Dermis blood vessel endothelial cell (primary cell): Measurements from ENCODE around the gene CD48. TPM values are rescaled to one million over a fixed set of nuclear protein-coding genes. Genes with fewer than 3 reads are reported as not detected.
"Not testable (repeated sequence)": the region's sequence is repeated elsewhere in the genome, so short reads cannot be mapped to it uniquely, and the experiment has no call there.

Source experiments
- DNase-seq: peaks from one replicate; pipeline ENCODE4 v3.0.0; 2010
- total RNA-seq: library from RNA; depleted of rRNA; stranded (reverse); fragments of >200 nt; gene quantifications from 2 replicates; pipeline ENCODE4 v1.2.3, GENCODE V29; 2014

CD48 gene
- total RNA-seq, 1 donor from 2014 or later, result not detected

DNA sequence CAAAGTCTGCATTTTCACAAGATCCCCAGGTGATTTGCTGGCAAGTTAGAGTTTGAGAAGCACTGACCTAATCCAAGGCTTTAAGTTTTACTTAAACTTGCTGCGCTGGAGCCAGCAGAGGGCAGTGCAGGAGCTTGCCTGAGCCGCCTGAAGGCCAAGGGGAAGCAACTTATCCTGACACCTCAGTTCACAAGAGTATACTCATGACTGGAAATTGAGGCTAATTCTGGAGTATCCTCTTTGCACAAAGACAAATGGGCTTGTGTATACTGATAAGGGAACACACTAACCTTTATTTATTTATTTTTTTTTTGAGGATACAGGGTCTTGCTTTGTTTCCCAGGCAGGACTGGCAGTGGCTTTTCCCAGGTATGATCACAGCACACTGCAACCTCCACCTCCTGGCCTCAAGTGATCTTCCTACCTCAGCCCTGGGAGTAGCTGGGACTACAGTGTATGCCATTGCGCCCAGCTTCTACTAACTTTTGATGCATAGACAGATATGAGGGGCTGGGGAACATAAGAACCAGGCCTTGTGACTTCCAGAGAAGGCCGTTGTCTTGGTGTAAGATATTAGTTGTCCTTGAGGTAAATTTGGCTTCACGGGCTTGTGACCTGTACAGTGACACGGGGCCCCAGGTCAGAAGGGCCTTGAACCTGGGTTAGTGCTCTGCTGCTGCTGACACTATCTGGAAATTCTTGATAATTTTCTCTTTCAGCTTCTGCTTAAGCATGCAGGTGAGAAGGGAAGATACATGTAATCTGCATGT, 35.8 kb downstream of the CD48 start:
- DNase-seq, result peak; percentile 73

DNA sequence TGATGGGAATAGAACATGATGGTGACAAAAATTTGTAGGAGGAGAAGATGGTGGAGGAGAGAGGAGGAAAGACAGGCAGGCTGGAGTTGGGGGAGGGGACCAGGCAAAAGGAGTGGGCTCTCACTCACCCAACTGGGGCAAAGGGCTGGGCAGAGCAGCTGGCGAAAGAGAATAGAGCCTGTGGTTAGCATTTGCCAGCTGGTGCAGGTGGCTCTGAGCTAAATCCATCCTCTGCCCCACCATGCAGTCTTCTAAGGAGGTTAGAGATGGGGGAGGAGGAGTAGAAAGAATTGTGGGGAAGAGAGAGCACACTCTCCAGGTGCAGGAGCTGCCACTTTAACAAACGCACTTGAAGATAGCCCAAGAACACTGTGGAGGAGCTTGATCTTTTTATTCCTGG, 37.2 kb downstream of the CD48 start:
- no peak for DNase-seq

DNA sequence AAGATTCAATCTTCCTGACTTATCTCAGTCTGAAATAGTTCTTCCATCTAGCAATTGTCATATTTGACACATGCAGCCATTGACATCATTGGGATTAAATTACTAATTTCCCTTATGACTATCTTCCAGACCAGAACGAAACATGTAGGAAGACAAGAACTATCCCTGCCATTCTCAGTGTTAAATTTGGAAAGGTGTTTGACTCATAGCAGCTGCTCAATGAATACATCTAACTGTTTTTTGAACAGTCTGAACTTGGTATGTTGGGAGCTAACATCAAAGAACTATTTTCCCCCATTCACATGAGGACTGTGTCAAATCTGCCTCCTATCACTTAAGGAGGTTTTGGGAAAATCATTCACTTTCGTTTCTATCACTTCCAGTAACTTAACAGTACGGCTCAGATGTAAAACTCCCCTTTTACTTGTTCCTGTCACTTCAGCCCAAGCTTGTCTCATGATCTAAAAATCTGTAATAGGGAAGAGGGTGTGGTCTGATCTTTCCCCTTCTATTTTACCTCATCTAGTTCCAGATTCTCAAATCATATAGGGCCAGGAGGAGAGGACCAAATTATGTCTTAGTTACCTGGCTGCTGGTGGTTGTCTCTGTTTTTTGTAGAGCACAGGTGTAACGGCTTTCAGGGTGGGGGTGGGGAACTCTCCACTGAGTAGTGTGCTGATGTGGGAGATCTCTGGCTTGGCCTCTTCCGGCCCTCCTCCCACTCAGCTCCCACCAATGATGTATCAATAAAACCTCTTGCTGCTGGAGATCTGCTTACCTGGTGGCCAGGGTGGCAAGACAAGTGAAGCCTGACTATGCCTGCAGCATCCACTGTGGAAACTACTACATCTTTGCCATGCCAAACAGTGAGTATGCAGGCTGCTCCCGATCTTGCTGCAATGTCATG, 38.6 kb downstream of the CD48 start:
- no peak for DNase-seq

DNA sequence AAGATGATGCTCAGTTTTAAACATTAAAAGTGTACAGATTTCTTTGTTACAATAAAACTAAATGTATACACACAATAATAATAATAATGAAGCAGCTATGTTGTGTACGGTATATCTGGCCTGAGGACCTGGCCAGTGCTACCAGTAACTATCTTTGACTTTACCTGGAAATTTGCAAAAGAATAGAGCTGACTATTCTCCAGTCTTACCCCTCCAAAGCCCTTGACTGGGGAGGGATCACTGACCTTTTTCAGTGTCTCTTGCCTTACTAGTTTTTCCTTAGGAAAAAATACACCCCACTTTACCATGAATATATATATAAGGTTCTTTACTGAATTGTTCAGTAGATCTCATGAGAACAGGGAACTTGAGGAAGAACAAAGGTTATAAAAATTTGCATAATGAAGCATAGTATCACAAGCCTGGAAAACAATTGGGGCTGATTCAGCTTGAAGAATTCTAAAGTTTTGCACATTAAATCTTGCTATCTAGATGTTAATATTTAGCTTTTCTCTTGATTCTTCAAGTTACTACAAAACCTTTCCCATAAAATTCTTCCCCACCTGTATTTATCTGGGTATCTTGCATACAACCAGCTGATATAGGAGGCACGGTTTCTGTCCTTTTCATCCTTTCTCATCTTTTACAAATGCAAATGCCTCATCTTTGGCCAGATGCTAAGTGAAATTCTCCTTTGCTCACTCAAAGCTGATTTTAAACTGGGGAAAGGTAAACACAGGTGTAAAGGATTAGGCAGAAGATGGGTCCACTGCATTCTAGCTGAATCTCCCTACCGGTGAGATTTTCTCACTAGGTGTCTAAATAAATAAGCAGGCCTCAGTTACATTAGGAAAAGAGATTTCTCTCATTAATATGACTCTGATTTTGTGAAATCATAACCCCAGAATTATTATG, 39.8 kb downstream of the CD48 start:
- DNase-seq, result no peak

DNA sequence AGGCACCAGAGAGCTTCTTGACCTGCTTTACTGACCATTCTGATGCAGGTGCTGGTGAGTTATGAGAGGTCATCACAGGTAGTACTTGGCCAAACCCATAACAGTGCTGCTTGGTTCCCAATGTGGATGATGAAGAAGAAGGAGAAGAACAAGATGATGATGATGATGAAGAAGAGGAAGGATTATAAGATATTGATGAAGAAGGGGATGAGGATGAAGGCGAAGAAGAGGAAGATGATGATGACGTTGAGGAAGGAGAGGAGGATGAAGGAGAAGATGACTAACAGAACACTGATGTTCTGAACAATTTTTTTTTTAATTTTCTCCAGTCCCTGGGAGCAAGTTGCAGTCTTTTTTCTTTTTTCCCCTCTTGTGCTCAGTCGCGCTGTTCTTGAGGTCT, 40.9 kb downstream of the CD48 start:
- DNase-seq, result no peak

DNA sequence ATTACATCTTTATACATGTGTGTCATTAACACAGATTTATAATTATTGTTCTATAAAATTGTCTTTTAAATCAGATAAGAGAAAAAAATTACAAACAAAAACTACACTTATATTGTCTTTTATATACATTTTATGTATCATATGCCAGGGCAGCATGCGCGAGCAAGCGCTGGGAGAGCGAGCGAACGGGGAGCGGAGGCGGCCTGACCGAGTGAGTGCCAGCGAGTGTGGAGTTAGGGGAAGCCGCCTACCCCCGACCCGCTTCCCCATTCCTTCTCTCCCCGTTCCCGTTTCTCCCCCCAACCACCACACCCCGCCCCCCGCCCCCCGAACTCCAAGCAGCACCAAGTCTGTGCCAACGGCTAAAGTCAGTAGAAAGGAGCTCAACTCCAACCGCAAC, 41.8 kb downstream of the CD48 start:
- no peak for DNase-seq

DNA sequence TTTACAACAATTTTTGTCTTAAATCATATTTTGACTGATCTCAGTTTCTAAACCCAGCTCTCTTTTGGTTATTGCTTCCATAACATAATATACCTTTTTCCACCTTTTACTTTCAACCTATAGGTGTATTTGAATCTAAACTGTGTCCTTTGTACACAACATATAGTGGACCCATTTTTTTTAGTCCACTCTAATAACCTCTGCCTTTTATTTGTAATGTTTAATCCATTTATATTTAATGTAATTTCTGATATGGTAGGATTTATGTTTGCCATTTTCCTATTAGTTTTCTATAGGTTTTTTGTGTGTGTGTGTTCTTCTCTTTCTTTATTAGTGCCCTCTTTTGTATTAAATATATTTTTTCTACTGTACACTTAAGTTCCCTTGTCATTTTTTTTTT, 42.3 kb downstream of the CD48 start:
- DNase-seq, result no peak

DNA sequence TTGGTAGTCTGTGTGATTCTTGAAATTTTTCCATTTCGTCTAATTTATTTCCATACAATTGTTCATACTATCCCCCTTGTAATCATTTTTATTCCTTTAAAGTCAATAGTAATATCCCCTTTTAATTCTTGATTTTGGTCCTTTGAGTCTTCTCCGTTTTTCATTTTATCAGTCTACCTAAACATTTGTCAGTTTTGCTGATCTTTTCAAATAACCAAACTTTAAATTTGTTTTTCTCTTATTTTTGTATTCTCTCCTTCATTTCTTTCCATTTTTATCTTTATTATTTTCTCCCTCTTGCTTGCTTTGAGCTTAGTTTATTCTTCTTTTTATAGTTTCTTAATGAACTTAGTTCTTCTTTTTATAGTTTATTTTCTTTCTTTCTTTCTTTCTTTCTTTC, 43.7 kb downstream of the CD48 start:
- DNase-seq, result no peak

DNA sequence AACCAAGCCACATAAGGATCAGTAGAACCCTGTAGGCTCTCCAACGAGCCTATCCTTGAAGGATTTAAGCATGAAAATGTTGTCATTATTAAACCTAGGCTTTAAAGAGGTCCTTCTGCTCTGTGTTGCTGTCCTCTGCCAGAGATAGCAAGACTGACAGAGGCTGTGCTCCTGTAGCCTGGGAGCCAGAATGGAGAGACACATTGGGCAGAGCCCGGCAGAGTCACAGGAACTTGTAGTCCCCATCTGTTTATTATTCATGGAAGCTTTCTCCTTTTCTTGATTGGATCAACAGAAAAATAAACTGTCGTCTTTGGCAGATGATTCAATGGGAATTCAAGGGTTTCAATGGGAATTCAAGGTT, 45.6 kb downstream of the CD48 start:
- no peak for DNase-seq

DNA sequence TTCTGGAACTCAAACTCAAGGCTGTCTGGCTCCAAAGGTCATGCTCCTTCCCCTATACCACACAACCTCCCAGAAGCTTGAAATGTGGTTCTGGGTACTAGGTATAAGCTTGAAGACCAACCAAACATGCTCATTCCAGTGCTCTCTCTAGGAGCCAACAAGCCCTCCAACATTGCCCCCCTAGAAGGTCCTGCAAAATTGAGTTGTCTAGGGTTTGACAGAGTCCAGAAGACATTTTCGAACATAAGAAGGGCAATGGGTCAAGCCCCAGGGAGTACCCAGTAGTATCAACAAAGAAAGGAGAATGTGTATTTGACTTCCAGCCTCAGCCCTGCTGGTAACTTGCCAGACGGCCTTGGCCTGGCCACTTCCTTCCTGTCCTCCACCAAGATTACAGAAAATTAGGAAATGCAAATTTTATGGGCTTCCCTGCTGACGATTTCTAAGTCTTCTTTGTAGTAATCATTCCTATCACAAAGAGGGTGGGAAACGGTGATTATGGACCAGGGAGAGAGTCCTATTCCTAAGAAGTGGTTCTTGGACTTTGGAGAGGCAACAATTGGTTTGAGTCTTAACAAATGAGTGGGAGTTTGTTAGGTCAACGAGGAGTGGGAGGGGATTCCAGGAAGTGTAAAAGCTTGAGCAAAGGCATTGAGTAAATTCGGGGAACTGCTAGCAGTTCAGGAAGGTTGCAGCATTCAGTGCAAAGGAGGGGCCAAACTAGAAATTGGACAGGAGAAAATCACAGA, 46.1 kb downstream of the CD48 start:
- DNase-seq, result no peak

DNA sequence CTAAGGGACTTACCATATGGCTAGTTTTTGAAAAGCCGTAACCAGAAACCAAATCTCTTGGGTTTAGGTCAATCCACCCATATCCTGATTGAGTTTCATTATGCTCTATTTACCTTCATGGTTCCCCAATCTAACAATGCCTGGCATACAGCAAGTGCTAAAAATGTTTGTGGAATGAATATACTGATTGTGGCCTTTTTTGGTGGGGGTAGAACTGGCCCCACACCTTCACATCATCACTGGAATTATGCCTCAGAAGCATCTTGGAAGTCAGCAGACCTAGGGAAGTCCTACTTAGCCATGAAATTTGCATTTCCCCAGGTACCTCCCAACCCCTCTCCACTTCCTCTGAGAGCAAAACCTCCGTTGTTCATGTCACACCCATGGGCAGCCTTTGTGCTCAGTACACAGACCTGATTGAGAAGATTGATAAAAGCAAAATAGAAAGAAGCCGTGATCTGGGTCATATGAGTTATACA, 47.0 kb downstream of the CD48 start:
- DNase-seq, result no peak

DNA sequence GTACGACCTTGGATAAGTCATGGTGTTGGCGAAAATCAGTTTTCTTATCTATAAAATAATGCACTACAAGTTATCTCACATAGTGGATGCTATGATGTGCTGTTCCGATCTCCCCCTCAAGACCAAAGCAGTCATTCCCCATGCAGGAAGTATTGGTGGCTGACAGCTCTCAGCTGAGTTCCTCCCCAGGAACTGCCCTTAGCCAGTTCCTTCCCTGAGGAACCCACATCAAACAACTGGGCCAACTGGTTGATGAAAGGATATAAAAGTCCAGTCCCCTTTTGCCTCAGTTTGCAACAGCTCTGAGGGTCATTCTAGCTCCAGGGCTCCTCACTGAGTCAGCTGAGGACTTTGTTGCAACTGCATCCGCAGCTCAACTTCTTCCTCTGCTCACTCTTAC, 48.7 kb downstream of the CD48 start:
- no peak for DNase-seq

DNA sequence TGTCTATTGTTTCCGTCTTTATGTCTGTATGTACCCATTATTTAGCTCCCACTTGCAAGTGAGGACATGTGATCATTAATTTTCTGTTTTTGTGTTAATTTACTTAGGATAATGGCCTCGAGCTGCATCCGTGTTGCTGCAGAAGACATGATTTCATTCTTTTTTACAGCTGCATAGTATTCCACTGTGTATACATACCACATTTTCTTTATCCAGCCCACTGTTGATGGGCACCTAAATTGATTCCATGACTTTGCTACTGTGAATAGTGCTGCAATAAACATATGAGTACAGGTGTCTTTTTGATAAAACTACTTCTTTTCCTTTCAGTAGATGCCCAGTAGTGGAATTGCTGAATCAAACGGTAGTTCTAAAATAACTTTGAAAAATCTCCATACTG, 52.1 kb downstream of the CD48 start:
- DNase-seq, result no peak

DNA sequence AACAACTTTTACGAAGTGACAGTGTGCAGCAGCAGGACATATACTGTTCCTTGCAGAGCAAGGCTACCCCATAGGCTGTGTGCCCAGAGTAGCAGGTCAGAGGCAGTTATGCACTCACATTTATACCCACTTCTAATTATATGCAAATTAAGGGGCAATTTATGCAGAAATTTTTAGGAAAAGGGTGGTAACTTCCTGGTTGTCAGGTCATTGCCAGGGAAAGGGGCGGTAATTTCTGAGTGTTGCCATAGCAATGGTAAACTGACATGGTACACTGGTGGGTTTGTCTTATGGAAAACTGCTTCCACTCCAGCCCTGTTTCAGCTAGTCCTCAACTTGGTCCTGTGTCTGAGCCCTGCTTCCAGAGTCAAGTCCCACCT, 52.8 kb downstream of the CD48 start:
- DNase-seq, result no peak

DNA sequence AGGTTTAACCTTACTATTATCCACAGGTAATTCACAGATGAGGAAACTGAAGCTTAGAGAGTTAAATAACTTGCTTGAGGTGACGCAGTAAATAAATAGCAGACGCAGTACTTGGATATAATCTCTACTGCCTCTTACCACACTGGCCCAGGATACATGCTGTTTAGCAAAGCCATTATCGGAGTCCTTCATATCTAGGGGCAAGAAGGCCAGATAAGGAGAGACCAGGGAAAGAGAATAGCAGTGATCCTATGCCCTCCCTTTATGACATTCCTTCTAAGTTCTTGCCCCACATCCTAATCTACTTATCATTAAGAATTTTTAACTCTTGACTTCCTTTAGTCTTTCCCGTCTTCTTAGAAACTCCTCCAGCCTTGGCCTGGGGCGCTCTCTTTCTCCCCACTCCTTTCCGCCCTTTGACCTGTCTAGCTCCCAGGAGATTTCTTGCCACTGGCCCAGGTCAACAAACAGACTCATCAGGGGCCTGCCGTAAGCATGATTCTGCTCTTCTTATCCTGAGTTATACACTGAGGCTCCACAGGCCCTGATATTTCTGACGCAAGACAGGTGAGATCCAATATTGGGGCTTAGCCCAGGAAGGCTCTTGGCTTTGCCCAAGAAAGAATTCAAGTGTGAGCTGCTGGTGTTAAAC, 53.3 kb downstream of the CD48 start:
- no peak for DNase-seq

DNA sequence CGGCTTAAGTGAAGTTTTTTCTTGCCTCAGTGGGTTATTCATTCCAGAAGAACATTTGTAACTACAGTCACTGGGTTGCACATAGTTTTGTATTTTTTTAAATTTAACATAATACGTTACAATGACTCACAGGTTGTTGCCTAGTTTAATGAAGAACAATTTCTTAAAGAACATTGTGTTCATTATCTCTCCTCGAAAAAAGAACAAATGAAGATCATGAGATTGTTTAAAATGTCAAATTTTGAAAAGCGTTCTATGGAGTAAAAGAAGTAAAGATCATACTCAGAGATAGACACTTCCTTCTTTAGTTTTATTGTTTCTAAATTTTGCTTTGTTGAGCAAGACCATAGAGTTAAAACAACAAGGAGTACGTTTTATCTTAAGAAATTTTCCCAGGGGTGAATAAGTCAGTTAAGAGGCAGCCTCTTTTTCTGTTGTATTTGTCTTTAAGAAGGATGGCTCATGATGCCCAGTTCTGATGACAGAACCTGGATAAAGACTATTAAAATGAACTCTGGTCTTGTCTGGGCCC, 54.3 kb downstream of the CD48 start:
- DNase-seq, result no peak

DNA sequence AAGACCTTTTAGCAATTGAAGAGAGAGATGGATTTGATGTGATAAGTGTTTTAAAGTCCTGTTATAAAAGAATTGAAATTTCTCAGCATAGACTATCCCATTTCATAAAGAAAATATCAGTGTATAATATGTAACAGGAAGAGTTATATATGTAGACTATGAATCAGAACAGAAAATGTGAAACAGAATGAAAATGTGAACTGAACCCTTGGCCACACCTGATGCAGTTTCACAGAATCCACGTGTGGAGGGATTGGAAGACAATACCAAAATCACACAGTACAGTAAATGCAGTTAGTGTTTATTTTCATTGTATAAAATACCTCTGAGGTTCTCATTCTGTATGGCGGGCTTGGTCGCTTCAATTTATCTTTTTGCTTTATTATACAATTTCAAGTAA, 54.9 kb downstream of the CD48 start:
- DNase-seq, result no peak

DNA sequence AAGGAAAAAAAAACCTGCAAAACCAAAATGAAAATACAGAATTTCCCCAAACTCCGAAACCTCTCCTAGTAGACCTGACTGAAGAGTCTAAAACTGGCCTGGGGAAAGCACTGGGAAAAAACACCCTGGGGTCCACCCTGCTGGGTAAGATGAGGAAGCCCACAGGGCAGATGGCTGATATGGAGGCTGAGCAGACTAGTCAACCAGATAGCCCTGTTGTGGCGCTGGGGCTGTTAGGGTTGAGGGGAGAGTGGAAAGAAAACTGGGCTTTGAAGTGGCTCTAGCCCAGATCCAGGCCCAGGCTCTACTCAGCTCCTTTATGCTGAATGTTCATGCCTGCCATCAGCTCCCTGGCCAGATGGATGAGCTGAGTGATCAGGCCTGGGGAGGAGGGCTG, 58.0 kb downstream of the CD48 start:
- DNase-seq, result no peak

DNA sequence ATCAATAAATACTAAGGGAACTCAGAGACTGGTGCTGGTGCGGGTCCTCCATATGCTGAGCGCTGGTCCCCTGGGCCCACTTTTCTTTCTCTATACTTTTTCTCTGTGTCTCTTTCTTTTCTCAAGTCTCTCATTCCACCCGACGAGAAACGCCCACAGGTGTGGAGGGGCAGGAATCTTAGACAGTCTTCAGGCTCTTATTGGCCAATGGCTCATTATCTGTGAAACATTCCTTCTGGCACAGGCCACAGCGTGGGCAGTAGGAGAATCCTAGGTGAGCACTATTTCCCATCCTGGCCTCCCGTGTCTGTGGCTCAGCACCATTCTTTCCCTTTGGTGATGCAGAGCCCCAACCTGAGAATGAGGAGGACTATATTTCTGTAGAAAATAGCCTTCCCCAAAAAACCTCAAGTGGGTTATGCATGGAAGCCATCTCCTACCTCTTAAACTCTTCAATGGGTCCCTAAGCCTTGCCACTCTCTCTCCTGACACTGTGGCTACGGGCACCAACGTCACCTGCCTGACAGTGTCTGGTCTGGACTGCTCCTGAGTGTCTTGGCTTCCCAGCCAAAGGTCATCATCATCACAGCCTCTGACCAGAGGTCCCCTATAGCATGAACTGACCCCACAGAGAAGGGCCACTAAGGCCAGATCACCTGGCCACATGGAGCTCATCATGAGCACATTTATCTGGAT, 58.5 kb downstream of the CD48 start:
- DNase-seq, result no peak

DNA sequence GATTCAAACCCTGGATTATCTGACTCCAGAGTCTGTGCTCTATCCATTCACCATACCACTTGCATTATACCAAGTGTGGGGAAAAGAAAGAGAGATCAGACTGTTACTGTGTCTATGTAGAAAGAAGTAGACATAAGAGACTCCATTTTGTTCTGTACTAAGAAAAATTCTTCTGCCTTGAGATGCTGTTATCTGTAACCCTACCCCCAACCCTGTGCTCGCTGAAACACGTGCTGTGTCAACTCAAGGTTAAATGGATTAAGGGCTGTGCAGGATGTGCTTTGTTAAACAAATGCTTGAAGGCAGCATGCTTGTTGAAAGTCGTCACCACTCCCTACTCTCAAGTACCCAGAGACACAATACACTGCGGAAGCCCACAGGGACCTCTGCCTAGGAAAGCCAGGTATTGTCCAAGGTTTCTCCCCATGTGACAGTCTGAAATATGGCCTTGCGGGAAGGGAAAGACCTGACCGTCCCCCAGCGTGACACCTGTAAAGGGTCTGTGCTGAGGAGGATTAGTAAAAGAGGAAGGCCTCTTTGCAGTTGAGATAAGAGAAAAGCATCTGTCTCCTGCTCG, 59.5 kb downstream of the CD48 start:
- DNase-seq, result not testable (repeated sequence)
